T-helper 2 cell treated with Interferon-gamma antibody and Interleukin-4, amounts not matched to agents 5 μg/mL and 100 μg/mL, for 36 hours (primary cell): Measurements from ENCODE around the gene YWHAG.
A peak's percentile ranks its signal among the peaks of the same experiment; 100 is the strongest.
"Not testable (repeated sequence)": the region's sequence is repeated elsewhere in the genome, so short reads cannot be mapped to it uniquely, and the experiment has no call there.

Experiments used
- DNase-seq: peaks from one replicate; pipeline ENCODE4 v3.0.0; 2021; ENCODE audit warnings: low spot score
- H3K27ac Mint-ChIP-seq: one replicate; pipeline ENCODE4 v1.8.0; 2021; ENCODE audit warnings: mild to moderate bottlenecking, mixed read lengths
- H3K27me3 Mint-ChIP-seq: one replicate; pipeline ENCODE4 v1.8.0; 2021; ENCODE audit warnings: low read depth, mixed read lengths
- H3K36me3 Mint-ChIP-seq: one replicate; pipeline ENCODE4 v1.8.0; 2021; ENCODE audit warnings: low read depth, mixed read lengths
- H3K4me1 Mint-ChIP-seq: one replicate; pipeline ENCODE4 v1.8.0; 2021; ENCODE audit warnings: low read depth, mixed read lengths
- H3K4me3 Mint-ChIP-seq: one replicate; pipeline ENCODE4 v1.8.0; 2022; ENCODE audit warnings: mild to moderate bottlenecking, moderate library complexity, mixed read lengths
- H3K9me3 Mint-ChIP-seq: one replicate; pipeline ENCODE4 v1.8.0; 2021; ENCODE audit warnings: mixed read lengths

Gene YWHAG

GRCh38 chr7:76364198-76364584 lies 5.4 kb upstream of the YWHAG start:
- no peaks in the 10 kb centered on the region for H3K36me3 Mint-ChIP-seq
- H3K9me3 Mint-ChIP-seq = no peaks in the 10 kb centered on the region
- peak overlapping the region; percentile 77 for H3K4me3 Mint-ChIP-seq
- peaks cover 2% of the 10 kb centered on the region for H3K27me3 Mint-ChIP-seq
- peak overlapping the region; percentile 91 for H3K27ac Mint-ChIP-seq
- peaks cover 19% of the 10 kb centered on the region for H3K4me1 Mint-ChIP-seq
- peak; percentile 14 for DNase-seq

- H3K9me3 Mint-ChIP-seq, DNase-seq, H3K27me3 Mint-ChIP-seq, H3K36me3 Mint-ChIP-seq: not testable (repeated sequence)
- H3K27ac Mint-ChIP-seq = peak overlapping the region; percentile 91
- peaks cover 19% of the 10 kb centered on the region for H3K4me1 Mint-ChIP-seq
- H3K4me3 Mint-ChIP-seq = peak overlapping the region; percentile 77
Observed at GRCh38 chr7:76363754-76364153, 5.0 kb upstream of the YWHAG start.

- Mint-ChIP-seq H3K27me3 (no peaks in the 10 kb centered on the region), H3K36me3 (peaks cover 26% of the 10 kb centered on the region), H3K27ac (peak overlapping the region; percentile 99), H3K4me3 (peak overlapping the region; percentile 93), H3K9me3 (no peaks in the 10 kb centered on the region), H3K4me1 (peaks cover 37% of the 10 kb centered on the region)
- DNase-seq = no peak
Observed at GRCh38 chr7:76359978-76360638, 1.3 kb upstream of the YWHAG start.

GRCh38 chr7:76359111-76359977 lies 553 bp upstream of the YWHAG start:
- Mint-ChIP-seq H3K36me3 (peaks cover 32% of the 10 kb centered on the region), H3K27ac (peak overlapping the region; percentile 99), H3K4me3 (peak overlapping the region; percentile 93), H3K27me3 (no peaks in the 10 kb centered on the region), H3K4me1 (peaks cover 37% of the 10 kb centered on the region), H3K9me3 (no peaks in the 10 kb centered on the region)
- peak; percentile 94 for DNase-seq

- Mint-ChIP-seq H3K4me1 (peaks cover 32% of the 10 kb centered on the region), H3K9me3 (no peaks in the 10 kb centered on the region), H3K27me3 (no peaks in the 10 kb centered on the region), H3K36me3 (peaks cover 35% of the 10 kb centered on the region), H3K27ac (peak overlapping the region; percentile 97), H3K4me3 (peak overlapping the region; percentile 95)
- DNase-seq = peak; percentile 60
Observed at GRCh38 chr7:76358011-76358480, 745 bp downstream of the YWHAG start.

- H3K27me3 Mint-ChIP-seq = no peaks in the 10 kb centered on the region
- H3K36me3 Mint-ChIP-seq = peaks cover 35% of the 10 kb centered on the region
- no peak for DNase-seq
- peaks cover 32% of the 10 kb centered on the region for H3K4me1 Mint-ChIP-seq
- H3K27ac Mint-ChIP-seq = peak overlapping the region; percentile 97
- peak overlapping the region; percentile 95 for H3K4me3 Mint-ChIP-seq
- H3K9me3 Mint-ChIP-seq = no peaks in the 10 kb centered on the region
Observed at GRCh38 chr7:76357475-76358010, 1.2 kb downstream of the YWHAG start.

- Mint-ChIP-seq H3K27ac (peak overlapping the region; percentile 70), H3K4me3 (peak overlapping the region; percentile 95), H3K27me3 (no peaks in the 10 kb centered on the region), H3K4me1 (peaks cover 35% of the 10 kb centered on the region), H3K36me3 (peaks cover 37% of the 10 kb centered on the region), H3K9me3 (no peaks in the 10 kb centered on the region)
- DNase-seq = no peak
Observed at GRCh38 chr7:76356823-76357222, 2.0 kb downstream of the YWHAG start.

- Mint-ChIP-seq H3K4me3 (peak overlapping the region; percentile 44), H3K27ac (no peak overlapping the region), H3K4me1 (peaks cover 42% of the 10 kb centered on the region), H3K9me3 (no peaks in the 10 kb centered on the region), H3K27me3 (no peaks in the 10 kb centered on the region), H3K36me3 (peaks cover 44% of the 10 kb centered on the region)
- no peak for DNase-seq
Observed at GRCh38 chr7:76356115-76356514, 2.7 kb downstream of the YWHAG start.

GRCh38 chr7:76354981-76355730 lies 3.6 kb downstream of the YWHAG start:
- no peaks in the 10 kb centered on the region for H3K9me3 Mint-ChIP-seq
- no peaks in the 10 kb centered on the region for H3K27me3 Mint-ChIP-seq
- no peak for DNase-seq
- peaks cover 44% of the 10 kb centered on the region for H3K4me1 Mint-ChIP-seq
- H3K36me3 Mint-ChIP-seq = peaks cover 50% of the 10 kb centered on the region
- peak overlapping the region; percentile 19 for H3K27ac Mint-ChIP-seq
- H3K4me3 Mint-ChIP-seq = peak overlapping the region; percentile 19

GRCh38 chr7:76354516-76354915 lies 4.3 kb downstream of the YWHAG start:
- H3K27ac Mint-ChIP-seq = no peak overlapping the region
- H3K4me1 Mint-ChIP-seq = peaks cover 41% of the 10 kb centered on the region
- peaks cover 54% of the 10 kb centered on the region for H3K36me3 Mint-ChIP-seq
- no peaks in the 10 kb centered on the region for H3K9me3 Mint-ChIP-seq
- no peak for DNase-seq
- no peak overlapping the region for H3K4me3 Mint-ChIP-seq
- no peaks in the 10 kb centered on the region for H3K27me3 Mint-ChIP-seq

- Mint-ChIP-seq H3K27me3 (no peaks in the 10 kb centered on the region), H3K4me3 (no peak overlapping the region), H3K4me1 (peaks cover 41% of the 10 kb centered on the region), H3K9me3 (no peaks in the 10 kb centered on the region), H3K36me3 (peaks cover 58% of the 10 kb centered on the region), H3K27ac (no peak overlapping the region)
- DNase-seq = no peak
Observed at GRCh38 chr7:76353744-76354143, 5.0 kb downstream of the YWHAG start.

- DNase-seq = no peak
- H3K4me1 Mint-ChIP-seq = peaks cover 46% of the 10 kb centered on the region
Observed at GRCh38 chr7:76352193-76352592, 6.6 kb downstream of the YWHAG start.

GRCh38 chr7:76351372-76351771 lies 7.4 kb downstream of the YWHAG start:
- no peak overlapping the region for H3K4me3 Mint-ChIP-seq
- H3K27ac Mint-ChIP-seq = no peak overlapping the region
- peaks cover 59% of the 10 kb centered on the region for H3K36me3 Mint-ChIP-seq

More at GRCh38 chr7:76352193-76352592, 6.6 kb downstream of the YWHAG start:
- Mint-ChIP-seq H3K27me3 (no peaks in the 10 kb centered on the region), H3K9me3 (no peaks in the 10 kb centered on the region), H3K36me3 (peaks cover 55% of the 10 kb centered on the region), H3K27ac (no peak overlapping the region), H3K4me3 (no peak overlapping the region)

More at GRCh38 chr7:76351372-76351771, 7.4 kb downstream of the YWHAG start:
- H3K27me3 Mint-ChIP-seq = no peaks in the 10 kb centered on the region
- no peaks in the 10 kb centered on the region for H3K9me3 Mint-ChIP-seq
- H3K4me1 Mint-ChIP-seq = peaks cover 48% of the 10 kb centered on the region
- no peak for DNase-seq
